Upper lobe of left lung (tissue), 6 donors: ENCODE data around the gene TRPM2. TPM values are rescaled to one million over a fixed set of nuclear protein-coding genes. Genes with fewer than 3 reads are reported as not detected.
A peak's percentile ranks its signal among the peaks of the same experiment; 100 is the strongest.

Experiments used
- ATAC-seq, 2 donors: fragments of 200-7000 bp; cut with Tn5 transposase; one replicate each; pipeline ENCODE4 v1.9.1; 2022; ENCODE audit warnings: mild to moderate bottlenecking in 2 of 2, moderate library complexity in 2 of 2; ENCODE audit not compliant: low FRiP score in 2 of 2
- DNase-seq, 2 donors: peaks; one replicate each; pipeline ENCODE4 v3.0.0-alpha.2; 2019 to 2020
- H3K27ac ChIP-seq, 4 donors: fragments of 200-600 bp; sonication (generic); one replicate each; pipeline ENCODE4 v1.5.1; 2016 to 2019
- H3K27me3 ChIP-seq, 4 donors: fragments of 200-600 bp; sonication (generic); one replicate each; pipeline ENCODE4 v1.5.1; 2017 to 2019
- H3K36me3 ChIP-seq, 4 donors: fragments of 200-600 bp; sonication (generic); one replicate each; pipeline ENCODE4 v1.5.1; 2016 to 2019
- H3K4me1 ChIP-seq, 4 donors: fragments of 200-600 bp; sonication (generic); one replicate each; pipeline ENCODE4 v1.5.1; 2018 to 2019
- H3K4me3 ChIP-seq, 4 donors: fragments of 200-600 bp; sonication (generic); one replicate each; pipeline ENCODE4 v1.5.1; 2017 to 2019; ENCODE audit warnings: mild to moderate bottlenecking in 2 of 4, moderate library complexity in 1 of 4
- H3K9me3 ChIP-seq, 4 donors: fragments of 200-600 bp; sonication (generic); one replicate each; pipeline ENCODE4 v1.5.1; 2018 to 2019
- EP300 ChIP-seq, 4 donors: sonication (generic); formaldehyde crosslinking; IDR thresholded peaks; one replicate each; pipeline ENCODE4 v1.5.1; 2017; ENCODE audit warnings: antibody characterized with exemption in 4 of 4, control low read depth in 2 of 4
- POLR2A ChIP-seq, 4 donors: fragments of 450-650 bp; IDR thresholded peaks; one replicate each; pipeline ENCODE4 v1.5.1; 2016 to 2017; ENCODE audit warnings: antibody characterized with exemption in 4 of 4, mild to moderate bottlenecking in 2 of 4
- POLR2AphosphoS5 ChIP-seq, 2 donors: sonication (generic); formaldehyde crosslinking; IDR thresholded peaks; one replicate each; pipeline ENCODE4 v1.5.1; 2017; ENCODE audit warnings: antibody characterized with exemption in 2 of 2
- WGBS, 2 donors: methylation state at CpG; one replicate each; pipeline ENCODE4 v1.1.5; 2017 to 2018; 5-methylcytosine and 5-hydroxymethylcytosine counted together
- total RNA-seq, 6 donors: library from RNA; depleted of rRNA in 4 of 6; stranded (reverse); fragments of >200 nt in 4 of 6; gene quantifications; one replicate each; pipeline versions ENCODE4 v1.1.0 to v1.2.1, GENCODE V29; 2016 to 2021
- TF ChIP-seq, protein P1 (sequence below), 6 experiments: fragments of 450-650 bp in 4 of 6; fragments of 200-600 bp in 2 of 6; sonication (generic) in 2 of 6; IDR thresholded peaks; one replicate each; pipeline ENCODE4 v1.5.1; 2016 to 2019; ENCODE audit warnings: antibody characterized with exemption in 6 of 6
- donor health status: DM: no; HTN: no; CAD: no; lungs with moderate emphysema.
- donor health status: DM: no; HTN: yes; CAD: no; lungs with severe emphysema.

TRPM2 gene
- total RNA-seq, 6 donors from 2014 or later, result 2.2 to 37.7 (median 12.7) TPM

GRCh38 chr21:44377201-44377921 is 23.9 kb downstream of the TRPM2 start:
- DNase-seq, result no peak
- Histone ChIP-seq H3K9me3 (no peaks in the 10 kb centered on the region), H3K4me1 (peaks cover 0 to 8% (median 5%) of the 10 kb centered on the region in 4 donors), H3K27ac (no peak overlapping the region), H3K27me3 (no peaks in the 10 kb centered on the region), H3K4me3 (no peak overlapping the region), H3K36me3 (peaks cover 0 to 2% (median 0%) of the 10 kb centered on the region in 4 donors)
- ATAC-seq, result peak; percentile 4 to 19
- no peak for TF ChIP-seq POLR2AphosphoS5 (IDR thresholded peaks at IDR 0.05)
- TF ChIP-seq, protein P1, sequence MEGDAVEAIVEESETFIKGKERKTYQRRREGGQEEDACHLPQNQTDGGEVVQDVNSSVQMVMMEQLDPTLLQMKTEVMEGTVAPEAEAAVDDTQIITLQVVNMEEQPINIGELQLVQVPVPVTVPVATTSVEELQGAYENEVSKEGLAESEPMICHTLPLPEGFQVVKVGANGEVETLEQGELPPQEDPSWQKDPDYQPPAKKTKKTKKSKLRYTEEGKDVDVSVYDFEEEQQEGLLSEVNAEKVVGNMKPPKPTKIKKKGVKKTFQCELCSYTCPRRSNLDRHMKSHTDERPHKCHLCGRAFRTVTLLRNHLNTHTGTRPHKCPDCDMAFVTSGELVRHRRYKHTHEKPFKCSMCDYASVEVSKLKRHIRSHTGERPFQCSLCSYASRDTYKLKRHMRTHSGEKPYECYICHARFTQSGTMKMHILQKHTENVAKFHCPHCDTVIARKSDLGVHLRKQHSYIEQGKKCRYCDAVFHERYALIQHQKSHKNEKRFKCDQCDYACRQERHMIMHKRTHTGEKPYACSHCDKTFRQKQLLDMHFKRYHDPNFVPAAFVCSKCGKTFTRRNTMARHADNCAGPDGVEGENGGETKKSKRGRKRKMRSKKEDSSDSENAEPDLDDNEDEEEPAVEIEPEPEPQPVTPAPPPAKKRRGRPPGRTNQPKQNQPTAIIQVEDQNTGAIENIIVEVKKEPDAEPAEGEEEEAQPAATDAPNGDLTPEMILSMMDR (IDR thresholded peaks at IDR 0.05), result peak in 2 of 6 experiments; percentile 10 to 26
- 70 to 71% methylated on average over 12 to 23 of the region's 24 CpGs for WGBS, 2 donors

DNA sequence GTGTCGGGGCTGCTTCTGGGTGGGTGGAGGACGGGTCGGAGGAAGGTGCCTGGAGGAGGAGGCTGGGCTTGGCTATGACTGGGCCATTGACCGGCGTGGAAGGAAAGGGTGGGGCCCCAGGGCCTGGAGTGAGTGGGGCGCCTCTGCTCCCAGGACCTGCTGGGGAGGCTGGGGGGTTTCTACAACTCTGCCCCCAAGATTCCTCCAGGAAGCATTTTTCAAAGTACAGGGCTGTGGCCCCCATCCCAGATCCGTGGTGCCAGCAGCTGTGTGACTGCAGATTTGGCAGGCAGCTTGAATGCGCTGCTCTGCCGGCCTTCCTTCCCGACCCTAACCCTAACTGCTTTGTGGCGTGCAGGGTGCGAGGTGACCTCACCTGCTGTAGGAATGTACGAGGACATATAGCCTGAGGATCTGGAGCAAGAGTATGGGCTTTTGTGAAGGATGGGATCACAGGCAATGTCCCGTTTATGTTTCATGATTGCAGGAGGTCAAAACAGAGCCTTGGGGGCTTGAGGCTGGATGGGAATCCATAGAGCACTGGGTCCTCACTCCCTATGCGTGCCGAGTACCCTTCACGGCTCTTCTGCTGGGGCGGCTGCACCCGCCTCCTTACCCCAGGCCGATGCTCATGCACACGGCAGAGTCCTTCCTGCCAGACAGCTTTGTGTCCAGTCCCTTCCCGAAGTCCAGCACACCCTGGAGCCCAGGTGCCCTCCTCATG is 24.7 kb downstream of the TRPM2 start:
- Histone ChIP-seq H3K4me3 (no peak overlapping the region), H3K9me3 (no peaks in the 10 kb centered on the region), H3K27ac (no peak overlapping the region), H3K27me3 (no peaks in the 10 kb centered on the region), H3K4me1 (peaks cover 0 to 8% (median 5%) of the 10 kb centered on the region in 4 donors), H3K36me3 (peaks cover 0 to 9% (median 0%) of the 10 kb centered on the region in 4 donors)
- DNase-seq (no peak), ATAC-seq (no peak)
- 39 to 75% methylated on average over 5 to 21 of the region's 22 CpGs for WGBS, 2 donors
- TF ChIP-seq POLR2AphosphoS5 (IDR thresholded peaks at IDR 0.05), result no peak
- no peak for TF ChIP-seq EP300 (IDR thresholded peaks at IDR 0.05)
- no peak for TF ChIP-seq POLR2A (IDR thresholded peaks at IDR 0.05)
- TF ChIP-seq, protein P1 (IDR thresholded peaks at IDR 0.05), result no peak

GRCh38 chr21:44378646-44379514 is 25.5 kb downstream of the TRPM2 start:
- H3K4me3 ChIP-seq, result no peak overlapping the region
- peaks cover 0 to 10% (median 0%) of the 10 kb centered on the region in 4 donors for H3K36me3 ChIP-seq
- no peaks in the 10 kb centered on the region for H3K27me3 ChIP-seq
- peak in 1 of 2 donors; percentile 64 for DNase-seq
- TF ChIP-seq POLR2A (IDR thresholded peaks at IDR 0.05), result no peak
- TF ChIP-seq POLR2AphosphoS5 (IDR thresholded peaks at IDR 0.05), result no peak
- no peak for TF ChIP-seq EP300 (IDR thresholded peaks at IDR 0.05)
- TF ChIP-seq, protein P1 (IDR thresholded peaks at IDR 0.05), result no peak
- H3K27ac ChIP-seq, result no peak overlapping the region
- no peak for ATAC-seq
- H3K4me1 ChIP-seq, result peaks cover 0 to 8% (median 5%) of the 10 kb centered on the region in 4 donors
- WGBS, 2 donors, result 91 to 94% methylated on average over 22 to 34 of the region's 34 CpGs
- peaks cover 0 to under 1% (median 0%) of the 10 kb centered on the region in 4 donors for H3K9me3 ChIP-seq

DNA sequence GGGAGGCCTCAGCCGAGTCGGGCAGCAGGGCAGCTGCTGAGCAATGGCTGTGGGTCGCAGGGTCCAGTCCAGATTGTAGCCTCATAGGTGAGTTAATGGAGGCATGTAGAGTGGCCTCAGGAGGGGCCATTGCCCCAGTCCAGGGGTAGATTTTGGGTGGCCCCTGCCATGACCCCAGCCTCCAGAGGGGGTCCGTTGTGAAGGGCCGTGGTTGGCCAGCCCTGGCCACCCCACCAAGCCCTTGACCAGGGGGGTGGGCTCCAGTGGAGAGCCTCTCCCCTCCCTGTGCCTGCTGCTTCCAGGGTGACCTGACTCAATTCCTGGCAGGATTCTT is 26.1 kb downstream of the TRPM2 start:
- no peak overlapping the region for H3K4me3 ChIP-seq
- peaks cover 0 to 10% (median 0%) of the 10 kb centered on the region in 4 donors for H3K36me3 ChIP-seq
- ATAC-seq, result no peak
- H3K27ac ChIP-seq, result no peak overlapping the region
- H3K9me3 ChIP-seq, result peaks cover 0 to 7% (median 5%) of the 10 kb centered on the region in 4 donors
- H3K4me1 ChIP-seq, result peaks cover 0 to 8% (median 5%) of the 10 kb centered on the region in 4 donors
- DNase-seq, result no peak
- 95% methylated on average over 5 of the region's 5 CpGs; no CpG with 5 or more reads in 1 of the 2 donors for WGBS, 2 donors
- H3K27me3 ChIP-seq, result no peaks in the 10 kb centered on the region
- TF ChIP-seq, protein P1 (IDR thresholded peaks at IDR 0.05), result no peak
- TF ChIP-seq POLR2AphosphoS5 (IDR thresholded peaks at IDR 0.05) (no peak), EP300 (IDR thresholded peaks at IDR 0.05) (no peak), POLR2A (IDR thresholded peaks at IDR 0.05) (no peak)
